ENCODE data around the gene COL4A6. TPM values are rescaled to one million over a fixed set of nuclear protein-coding genes. Genes with fewer than 3 reads are reported as not detected.

Gene COL4A6
- total and polyA plus RNA-seq, 10 donors = 0.15 to 4.8 (median 0.84) TPM

DNA sequence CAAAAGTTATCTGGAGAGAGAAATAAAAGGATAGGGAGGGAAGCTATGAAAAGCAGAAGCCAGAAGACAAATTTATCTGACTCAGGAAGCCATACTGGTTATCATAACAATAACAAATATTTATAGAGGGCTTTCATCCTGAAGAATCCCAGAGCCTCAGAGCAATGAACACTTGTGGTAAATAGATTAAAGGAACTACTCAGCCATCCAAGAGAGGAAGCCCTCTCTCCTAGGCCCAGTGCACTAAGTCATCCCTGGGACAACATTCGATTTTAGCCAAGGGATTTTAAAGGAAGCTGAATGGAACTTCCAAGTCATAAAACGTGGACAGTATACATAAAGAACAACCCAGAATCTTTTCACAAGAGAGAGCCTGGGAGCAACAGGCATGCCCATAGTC lies 76.9 kb downstream of the COL4A6 start:
- Histone ChIP-seq H3K9me3 (no peaks in the 10 kb centered on the region), H3K36me3 (no peaks in the 10 kb centered on the region), H3K27me3 (replicated peaks in 1 of 7) (peaks cover 0 to 9% (median 0%) of the 10 kb centered on the region in 7 donors), H3K4me3 (no peak overlapping the region), H3K4me1 (no peaks in the 10 kb centered on the region), H3K27ac (no peak overlapping the region)
- WGBS, 5 donors = 55 to 79% (median 63%) methylated on average over 2 of the region's 2 CpGs
- intact Hi-C loops (cut with DNase I; ENCODE audit: low total_unique reads) = no loop called here
- no peak for DNase-seq
- TF ChIP-seq POLR2A (IDR thresholded peaks at IDR 0.05) = no peak
- TF ChIP-seq, protein P1, sequence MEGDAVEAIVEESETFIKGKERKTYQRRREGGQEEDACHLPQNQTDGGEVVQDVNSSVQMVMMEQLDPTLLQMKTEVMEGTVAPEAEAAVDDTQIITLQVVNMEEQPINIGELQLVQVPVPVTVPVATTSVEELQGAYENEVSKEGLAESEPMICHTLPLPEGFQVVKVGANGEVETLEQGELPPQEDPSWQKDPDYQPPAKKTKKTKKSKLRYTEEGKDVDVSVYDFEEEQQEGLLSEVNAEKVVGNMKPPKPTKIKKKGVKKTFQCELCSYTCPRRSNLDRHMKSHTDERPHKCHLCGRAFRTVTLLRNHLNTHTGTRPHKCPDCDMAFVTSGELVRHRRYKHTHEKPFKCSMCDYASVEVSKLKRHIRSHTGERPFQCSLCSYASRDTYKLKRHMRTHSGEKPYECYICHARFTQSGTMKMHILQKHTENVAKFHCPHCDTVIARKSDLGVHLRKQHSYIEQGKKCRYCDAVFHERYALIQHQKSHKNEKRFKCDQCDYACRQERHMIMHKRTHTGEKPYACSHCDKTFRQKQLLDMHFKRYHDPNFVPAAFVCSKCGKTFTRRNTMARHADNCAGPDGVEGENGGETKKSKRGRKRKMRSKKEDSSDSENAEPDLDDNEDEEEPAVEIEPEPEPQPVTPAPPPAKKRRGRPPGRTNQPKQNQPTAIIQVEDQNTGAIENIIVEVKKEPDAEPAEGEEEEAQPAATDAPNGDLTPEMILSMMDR (IDR thresholded peaks at IDR 0.05 in 8 of 11, conservative IDR thresholded peaks at IDR 0.05 in 3 of 11) = no peak
- no peak for TF ChIP-seq POLR2AphosphoS5 (IDR thresholded peaks at IDR 0.05)

- Histone ChIP-seq H3K27ac (no peak overlapping the region), H3K9me3 (no peaks in the 10 kb centered on the region), H3K4me3 (no peak overlapping the region), H3K4me1 (no peaks in the 10 kb centered on the region), H3K36me3 (no peaks in the 10 kb centered on the region), H3K27me3 (replicated peaks in 1 of 7) (peaks cover 0 to 7% (median 0%) of the 10 kb centered on the region in 7 donors)
- no peak for TF ChIP-seq POLR2A (IDR thresholded peaks at IDR 0.05)
- TF ChIP-seq POLR2AphosphoS5 (IDR thresholded peaks at IDR 0.05) = no peak
- TF ChIP-seq, protein P1 (IDR thresholded peaks at IDR 0.05 in 8 of 11, conservative IDR thresholded peaks at IDR 0.05 in 3 of 11) = no peak
- 75 to 99% (median 88%) methylated on average over 4 of the region's 4 CpGs for WGBS, 5 donors
- DNase-seq = no peak
- intact Hi-C loops (cut with DNase I; ENCODE audit: low total_unique reads) = no loop called here
These were observed 78.2 kb downstream of the COL4A6 start for GRCh38 chrX:108359806-108360602.

- intact Hi-C loops (cut with DNase I; ENCODE audit: low total_unique reads) = no loop called here
- TF ChIP-seq POLR2A (IDR thresholded peaks at IDR 0.05) (no peak), POLR2AphosphoS5 (IDR thresholded peaks at IDR 0.05) (no peak)
- TF ChIP-seq, protein P1 (IDR thresholded peaks at IDR 0.05 in 8 of 11, conservative IDR thresholded peaks at IDR 0.05 in 3 of 11) = no peak
- H3K36me3 ChIP-seq = no peaks in the 10 kb centered on the region
- H3K27me3 ChIP-seq (replicated peaks in 1 of 7) = peaks cover 0 to 7% (median 0%) of the 10 kb centered on the region in 7 donors
- DNase-seq = no peak
- H3K27ac ChIP-seq = no peak overlapping the region
- 60 to 70% (median 65%) methylated on average over 1 of the region's 1 CpG for WGBS, 5 donors
- no peaks in the 10 kb centered on the region for H3K9me3 ChIP-seq
- H3K4me1 ChIP-seq = no peaks in the 10 kb centered on the region
- H3K4me3 ChIP-seq = no peak overlapping the region
These were observed 84.8 kb downstream of the COL4A6 start for GRCh38 chrX:108353452-108353851.

GRCh38 chrX:108349210-108349609 lies 89.0 kb downstream of the COL4A6 start:
- intact Hi-C loops (cut with DNase I; ENCODE audit: low total_unique reads) = no loop called here
- DNase-seq = no peak
- 88 to 100% (median 92%) methylated on average over 2 of the region's 2 CpGs for WGBS, 5 donors

More at GRCh38 chrX:108349210-108349609, 89.0 kb downstream of the COL4A6 start:
- H3K36me3 ChIP-seq = no peaks in the 10 kb centered on the region
- peaks cover 0 to 4% (median 0%) of the 10 kb centered on the region in 7 donors for H3K27me3 ChIP-seq (replicated peaks in 1 of 7)
- H3K4me3 ChIP-seq = no peak overlapping the region
- no peaks in the 10 kb centered on the region for H3K4me1 ChIP-seq
- H3K9me3 ChIP-seq = no peaks in the 10 kb centered on the region
- TF ChIP-seq, protein P1 (IDR thresholded peaks at IDR 0.05 in 8 of 11, conservative IDR thresholded peaks at IDR 0.05 in 3 of 11) = no peak
- TF ChIP-seq POLR2A (IDR thresholded peaks at IDR 0.05) (no peak), POLR2AphosphoS5 (IDR thresholded peaks at IDR 0.05) (no peak)
- no peak overlapping the region for H3K27ac ChIP-seq
